PC-9 (cell line): ENCODE measurements around the gene HNRNPC. TPM values are rescaled to one million over a fixed set of nuclear protein-coding genes. Genes with fewer than 3 reads are reported as not detected.

Source experiments
- BruUV-seq: library from RNA; stranded (reverse); fragments of 400-500 nt; replicated peaks from 2 replicates; lab custom pipeline; 2021; lab: Mats Ljungman, UMichigan
- CTCF ChIA-PET: fragments of 300-600 bp; sonication (Branson Sonifier 250); formaldehyde crosslinking; loops from one replicate; lab custom pipeline; 2022; ENCODE audit warnings: antibody characterized with exemption; lab: Charles Lee
- POLR2A ChIA-PET: fragments of 300-600 bp; sonication (Branson Sonifier 250); formaldehyde crosslinking; loops from one replicate; lab custom pipeline; 2022; ENCODE audit warnings: antibody characterized with exemption; ENCODE audit not compliant: unreplicated experiment; lab: Charles Lee
- DNase-seq, 2 experiments: peaks; one replicate each; pipeline versions ENCODE4 v3.0.0 to v3.0.0-alpha.2; 2015 to 2022; ENCODE audit warnings: mixed read lengths in 1 of 2
- H2AFZ ChIP-seq: fragments of 200-600 bp; sonication (generic); 2 replicates; pipeline ENCODE4 v1.8.1; 2017; ENCODE audit warnings: antibody characterized with exemption
- H3F3A ChIP-seq: fragments of 200-600 bp; sonication (generic); 2 replicates; pipeline ENCODE4 v1.8.1; 2017; ENCODE audit warnings: antibody characterized with exemption, mild to moderate bottlenecking, low read depth; ENCODE audit not compliant: insufficient read depth
- H3K27ac ChIP-seq: fragments of 200-600 bp; sonication (generic); 2 replicates; pipeline ENCODE4 v1.6.1; 2016; ENCODE audit warnings: mixed run types
- H3K27me3 ChIP-seq: fragments of 200-600 bp; sonication (generic); 2 replicates; pipeline ENCODE4 v1.6.1; 2016; ENCODE audit warnings: low read depth, mixed run types; ENCODE audit not compliant: insufficient read depth
- H3K36me3 ChIP-seq: fragments of 200-600 bp; sonication (generic); 2 replicates; pipeline ENCODE4 v1.6.1; 2016; ENCODE audit warnings: low read depth, mixed run types
- H3K4me1 ChIP-seq: fragments of 200-600 bp; sonication (generic); replicated peaks from 2 replicates; pipeline ENCODE4 v1.6.1; 2016; ENCODE audit warnings: mixed run types; ENCODE audit not compliant: insufficient read depth
- H3K4me2 ChIP-seq: fragments of 200-600 bp; sonication (generic); 2 replicates; pipeline ENCODE4 v1.6.1; 2017; ENCODE audit warnings: mixed run types
- H3K4me3 ChIP-seq: fragments of 200-600 bp; sonication (generic); 2 replicates; pipeline ENCODE4 v1.6.1; 2016; ENCODE audit warnings: mixed run types
- H3K79me2 ChIP-seq: fragments of 200-600 bp; sonication (generic); 2 replicates; pipeline ENCODE4 v1.6.1; 2017; ENCODE audit warnings: low read depth, mixed run types
- H3K9me2 ChIP-seq: fragments of 200-600 bp; sonication (generic); 2 replicates; pipeline ENCODE4 v1.8.1; 2017; ENCODE audit warnings: mild to moderate bottlenecking; ENCODE audit not compliant: insufficient read depth
- H3K9me3 ChIP-seq: fragments of 200-600 bp; sonication (generic); 2 replicates; pipeline ENCODE4 v1.8.1; 2016; ENCODE audit warnings: low read depth; ENCODE audit not compliant: insufficient read depth
- H4K20me1 ChIP-seq: fragments of 200-600 bp; sonication (generic); 2 replicates; pipeline ENCODE4 v1.8.1; 2017; ENCODE audit not compliant: insufficient read depth
- EZH2 ChIP-seq: fragments of 200-600 bp; sonication (generic); IDR thresholded peaks from 2 replicates; pipeline ENCODE4 v1.8.0; 2017; ENCODE audit warnings: antibody characterized with exemption, low read depth
- intact Hi-C: fragments of 100-400 bp; cut with micrococcal nuclease; formaldehyde crosslinking; loops from one replicate; pipeline ENCODE4 v1.10.0; 2022; ENCODE audit not compliant: unreplicated experiment
- total RNA-seq: library from RNA; stranded (reverse); gene quantifications from 2 replicates; pipeline ENCODE4 v1.2.3, GENCODE V29; 2021
- TF ChIP-seq, protein P1 (sequence below): fragments of 200-600 bp; sonication (generic); conservative IDR thresholded peaks from 2 replicates; pipeline ENCODE4 v1.6.1; 2017; ENCODE audit warnings: mixed run types, antibody characterized with exemption, mild to moderate bottlenecking, moderate library complexity

HNRNPC gene
- total RNA-seq, 1 experiment from 2014 or later: 550 TPM

DNA sequence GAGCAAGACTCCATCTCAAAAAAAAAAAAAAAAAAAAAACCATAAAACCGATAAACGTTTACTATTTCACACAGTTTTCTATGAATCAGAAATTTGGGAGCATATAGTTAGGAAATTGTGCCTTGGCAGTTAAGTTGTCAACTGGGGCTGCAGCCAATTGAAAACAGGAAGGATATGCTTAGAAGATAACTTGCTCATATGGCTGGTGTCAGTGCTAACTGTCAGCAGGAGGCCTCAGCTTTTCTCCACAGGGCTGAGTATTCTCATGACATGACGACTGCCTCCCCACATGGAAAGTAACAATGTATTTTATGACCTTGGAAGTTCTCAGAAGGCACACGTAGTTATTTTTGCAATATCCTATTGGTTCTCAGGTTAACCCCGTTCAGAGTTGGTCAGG is 83.8 kb downstream of the HNRNPC start:
- no peak overlapping the region for H2AFZ ChIP-seq
- intact Hi-C loops: no loop called here
- H3F3A ChIP-seq: no peaks in the 10 kb centered on the region
- POLR2A ChIA-PET: no interaction called here
- no peaks in the 10 kb centered on the region for H3K9me3 ChIP-seq
- no peaks in the 10 kb centered on the region for H3K36me3 ChIP-seq
- no peaks in the 10 kb centered on the region for H3K4me1 ChIP-seq
- no peak overlapping the region for H3K27ac ChIP-seq
- H3K4me3 ChIP-seq: no peak overlapping the region
- no peaks in the 10 kb centered on the region for H3K27me3 ChIP-seq
- CTCF ChIA-PET: no interaction called here
- no peaks in the 10 kb centered on the region for H3K9me2 ChIP-seq
- no peak overlapping the region for H3K4me2 ChIP-seq
- TF ChIP-seq, protein P1, sequence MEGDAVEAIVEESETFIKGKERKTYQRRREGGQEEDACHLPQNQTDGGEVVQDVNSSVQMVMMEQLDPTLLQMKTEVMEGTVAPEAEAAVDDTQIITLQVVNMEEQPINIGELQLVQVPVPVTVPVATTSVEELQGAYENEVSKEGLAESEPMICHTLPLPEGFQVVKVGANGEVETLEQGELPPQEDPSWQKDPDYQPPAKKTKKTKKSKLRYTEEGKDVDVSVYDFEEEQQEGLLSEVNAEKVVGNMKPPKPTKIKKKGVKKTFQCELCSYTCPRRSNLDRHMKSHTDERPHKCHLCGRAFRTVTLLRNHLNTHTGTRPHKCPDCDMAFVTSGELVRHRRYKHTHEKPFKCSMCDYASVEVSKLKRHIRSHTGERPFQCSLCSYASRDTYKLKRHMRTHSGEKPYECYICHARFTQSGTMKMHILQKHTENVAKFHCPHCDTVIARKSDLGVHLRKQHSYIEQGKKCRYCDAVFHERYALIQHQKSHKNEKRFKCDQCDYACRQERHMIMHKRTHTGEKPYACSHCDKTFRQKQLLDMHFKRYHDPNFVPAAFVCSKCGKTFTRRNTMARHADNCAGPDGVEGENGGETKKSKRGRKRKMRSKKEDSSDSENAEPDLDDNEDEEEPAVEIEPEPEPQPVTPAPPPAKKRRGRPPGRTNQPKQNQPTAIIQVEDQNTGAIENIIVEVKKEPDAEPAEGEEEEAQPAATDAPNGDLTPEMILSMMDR: no peak
- DNase-seq: no peak
- no peaks in the 10 kb centered on the region for H4K20me1 ChIP-seq
- no TSS peak for BruUV-seq
- H3K79me2 ChIP-seq: no peaks in the 10 kb centered on the region

DNA sequence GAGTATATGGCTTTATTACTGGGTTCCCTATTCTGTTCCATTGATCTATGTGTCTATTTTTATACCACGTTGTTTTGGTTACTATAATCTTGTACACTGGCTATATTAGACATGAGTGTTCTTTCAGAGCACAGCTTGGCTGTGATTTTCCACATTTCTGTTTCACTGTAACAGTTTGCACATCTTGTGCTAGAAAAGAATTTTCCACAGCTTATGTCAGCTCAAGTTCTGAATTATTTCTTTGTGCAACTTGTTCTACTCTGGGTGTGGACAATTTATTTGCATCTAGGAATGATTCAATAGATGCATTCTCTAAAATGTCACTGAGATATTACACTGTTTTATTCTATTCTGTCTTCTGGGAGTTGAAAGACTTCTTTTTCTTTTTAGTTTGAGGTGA is 85.0 kb downstream of the HNRNPC start:
- H3K27me3 ChIP-seq: no peaks in the 10 kb centered on the region
- CTCF ChIA-PET: no interaction called here
- no peak for DNase-seq
- no peaks in the 10 kb centered on the region for H3K36me3 ChIP-seq
- H3K4me1 ChIP-seq: no peaks in the 10 kb centered on the region
- H3F3A ChIP-seq: no peaks in the 10 kb centered on the region
- no peak overlapping the region for H3K4me2 ChIP-seq
- intact Hi-C loops: no loop called here
- no peaks in the 10 kb centered on the region for H4K20me1 ChIP-seq
- no peaks in the 10 kb centered on the region for H3K79me2 ChIP-seq
- H3K27ac ChIP-seq: no peak overlapping the region
- no peak overlapping the region for H3K4me3 ChIP-seq
- H2AFZ ChIP-seq: no peak overlapping the region
- POLR2A ChIA-PET: no interaction called here
- no TSS peak for BruUV-seq
- TF ChIP-seq EZH2: no peak
- TF ChIP-seq, protein P1: no peak
- H3K9me3 ChIP-seq: no peaks in the 10 kb centered on the region
- H3K9me2 ChIP-seq: no peaks in the 10 kb centered on the region

- no peak for DNase-seq
- Histone ChIP-seq H2AFZ (no peak overlapping the region), H3K4me2 (no peak overlapping the region), H4K20me1 (no peaks in the 10 kb centered on the region), H3K27me3 (no peaks in the 10 kb centered on the region), H3K4me1 (no peaks in the 10 kb centered on the region), H3K36me3 (no peaks in the 10 kb centered on the region), H3K79me2 (no peaks in the 10 kb centered on the region), H3K9me2 (no peaks in the 10 kb centered on the region), H3F3A (no peaks in the 10 kb centered on the region), H3K4me3 (no peak overlapping the region), H3K27ac (no peak overlapping the region), H3K9me3 (no peaks in the 10 kb centered on the region)
- ChIA-PET CTCF (no interaction called here), POLR2A (no interaction called here)
- intact Hi-C loops: no loop called here
- TF ChIP-seq, protein P1: no peak
- no peak for TF ChIP-seq EZH2
- no TSS peak for BruUV-seq
Measured at GRCh38 chr14:21182166-21182565, 87.1 kb downstream of the HNRNPC start.
